ENCODE data around the gene DOCK9. TPM values are rescaled to one million over a fixed set of nuclear protein-coding genes. Genes with fewer than 3 reads are reported as not detected.

DOCK9 gene
- total and polyA plus RNA-seq, 8 donors = 7.5 to 26.3 (median 16.3) TPM

GRCh38 chr13:98803111-98803561 lies 174.7 kb downstream of the DOCK9 start:
- H3K4me1 ChIP-seq = no peaks in the 10 kb centered on the region
- no peak for TF ChIP-seq CTCF (IDR thresholded peaks at IDR 0.05)
- H3K36me3 ChIP-seq = peaks cover 0 to 6% (median 2%) of the 10 kb centered on the region in 3 donors
- no peaks in the 10 kb centered on the region for H3K9me3 ChIP-seq
- intact Hi-C loops (cut with DNase I) = no loop called here
- 86 to 91% methylated on average over 7 of the region's 7 CpGs for WGBS, 2 donors
- FAIRE-seq = no peak
- no peaks in the 10 kb centered on the region for H3K27me3 ChIP-seq
- DNase-seq = no peak
- ATAC-seq = no peak
- H3K4me3 ChIP-seq = no peak overlapping the region
- H3K27ac ChIP-seq = no peak overlapping the region

- H3K27ac ChIP-seq = no peak overlapping the region
- no peaks in the 10 kb centered on the region for H3K9me3 ChIP-seq
- H3K4me1 ChIP-seq = no peaks in the 10 kb centered on the region
- DNase-seq (no peak), FAIRE-seq (no peak), ATAC-seq (peak in 2 of 4 donors; percentile 23 to 45)
- intact Hi-C loops (cut with DNase I) = no loop called here
- peaks cover 0 to 6% (median 2%) of the 10 kb centered on the region in 3 donors for H3K36me3 ChIP-seq
- no peak overlapping the region for H3K4me3 ChIP-seq
- WGBS, 2 donors = 97 to 98% methylated on average over 4 of the region's 4 CpGs
- H3K27me3 ChIP-seq = no peaks in the 10 kb centered on the region
- TF ChIP-seq CTCF (IDR thresholded peaks at IDR 0.05) = no peak
Measured at GRCh38 chr13:98802559-98802958, 175.3 kb downstream of the DOCK9 start.

GRCh38 chr13:98801626-98802418 lies 176.0 kb downstream of the DOCK9 start:
- DNase-seq (no peak), ATAC-seq (peak; percentile 34 to 77 (median 58)), FAIRE-seq (no peak)
- WGBS, 2 donors = 73 to 74% methylated on average over 10 of the region's 10 CpGs
- Histone ChIP-seq H3K36me3 (peaks cover 0 to 6% (median 2%) of the 10 kb centered on the region in 3 donors), H3K9me3 (no peaks in the 10 kb centered on the region), H3K27me3 (no peaks in the 10 kb centered on the region), H3K4me3 (no peak overlapping the region), H3K27ac (no peak overlapping the region), H3K4me1 (no peaks in the 10 kb centered on the region)
- intact Hi-C loops (cut with DNase I) = no loop called here
- no peak for TF ChIP-seq CTCF (IDR thresholded peaks at IDR 0.05)

- TF ChIP-seq CTCF (IDR thresholded peaks at IDR 0.05) = no peak
- Histone ChIP-seq H3K4me1 (no peaks in the 10 kb centered on the region), H3K27ac (no peak overlapping the region), H3K27me3 (no peaks in the 10 kb centered on the region), H3K4me3 (no peak overlapping the region), H3K9me3 (no peaks in the 10 kb centered on the region), H3K36me3 (peaks cover 0 to 6% (median 0%) of the 10 kb centered on the region in 3 donors)
- DNase-seq (no peak), FAIRE-seq (no peak), ATAC-seq (no peak)
- intact Hi-C loops (cut with DNase I) = no loop called here
- 89 to 95% methylated on average over 14 of the region's 14 CpGs for WGBS, 2 donors
Measured at GRCh38 chr13:98800078-98800477, 177.8 kb downstream of the DOCK9 start.

All from pancreas (tissue), 10 donors.